Activated B cell treated with CpG ODN at 0.5 μM for 24 hours (primary cell): Measurements from ENCODE around the gene CD80. TPM values are rescaled to one million over a fixed set of nuclear protein-coding genes. Genes with fewer than 3 reads are reported as not detected.
"Not testable (repeated sequence)": the region's sequence is repeated elsewhere in the genome, so short reads cannot be mapped to it uniquely, and the experiment has no call there.

Experiments used
- ATAC-seq: fragments of 200-7000 bp; cut with Tn5 transposase; one replicate; pipeline ENCODE4 v1.10.0; 2021; ENCODE audit warnings: low read depth, mild to moderate bottlenecking, moderate library complexity
- CTCF ChIA-PET: fragments of 350-600 bp; sonication (Branson Sonifier 250); formaldehyde crosslinking; loops from one replicate; lab custom pipeline; 2021; ENCODE audit warnings: antibody characterized with exemption; lab: Charles Lee
- POLR2A ChIA-PET: fragments of 350-600 bp; sonication (Branson Sonifier 250); formaldehyde crosslinking; loops from one replicate; lab custom pipeline; 2021; ENCODE audit warnings: antibody characterized with exemption; lab: Charles Lee
- DNase-seq: peaks from one replicate; pipeline ENCODE4 v3.0.0; 2022
- H3K27ac Mint-ChIP-seq: one replicate; pipeline ENCODE4 v1.8.0; 2020; ENCODE audit warnings: mixed read lengths
- H3K27me3 Mint-ChIP-seq: one replicate; pipeline ENCODE4 v1.8.0; 2021; ENCODE audit warnings: mixed read lengths
- H3K36me3 Mint-ChIP-seq: one replicate; pipeline ENCODE4 v1.8.0; 2021; ENCODE audit warnings: low read depth, mixed read lengths
- H3K4me1 Mint-ChIP-seq: one replicate; pipeline ENCODE4 v1.8.0; 2021; ENCODE audit warnings: mixed read lengths
- H3K4me3 Mint-ChIP-seq: one replicate; pipeline ENCODE4 v1.8.0; 2020; ENCODE audit warnings: mild to moderate bottlenecking, mixed read lengths
- H3K9me3 Mint-ChIP-seq: one replicate; pipeline ENCODE4 v1.8.0; 2020; ENCODE audit warnings: mixed read lengths
- intact Hi-C: fragments of 100-400 bp; cut with micrococcal nuclease; formaldehyde crosslinking; loops from one replicate; pipeline ENCODE4 v1.15.1; 2024
- total RNA-seq: library from RNA; stranded (reverse); gene quantifications from 2 replicates; pipeline ENCODE4 v1.2.3, GENCODE V29; 2022
- TF ChIP-seq, protein P1 (sequence below): fragments of 200-600 bp; IDR thresholded peaks from one replicate; pipeline ENCODE4 v1.8.0; 2022; ENCODE audit warnings: antibody characterized with exemption, mild to moderate bottlenecking

CD80 gene
- total RNA-seq, 1 donor from 2014 or later: 88.1 TPM

DNA sequence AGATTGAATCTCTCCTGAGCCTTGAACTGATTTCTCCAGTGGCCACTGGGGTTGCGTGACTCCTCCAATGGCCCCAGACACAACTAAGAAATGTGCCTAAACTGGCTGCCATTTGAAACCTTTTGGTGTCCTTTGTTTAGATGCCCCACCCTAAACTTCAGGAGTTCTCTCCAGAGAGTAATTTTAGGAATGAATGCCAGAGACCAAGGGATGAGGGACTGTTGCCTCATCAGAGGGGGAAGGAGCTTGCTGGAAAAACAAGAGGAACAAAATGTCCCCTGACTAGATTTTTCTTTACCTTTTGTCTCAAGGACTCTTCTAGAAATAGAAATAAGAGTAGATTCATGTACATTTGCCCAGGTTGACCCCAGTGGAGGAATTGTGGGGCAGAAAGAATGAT, 11.8 kb upstream of the CD80 start:
- CTCF ChIA-PET: no interaction called here
- intact Hi-C loops: loop anchor here (10.0 kb wide), 1 partner anchor 774 kb away; the partner anchor contains the start of gene LRRC58
- Mint-ChIP-seq H3K4me1 (peaks cover 12% of the 10 kb centered on the region), H3K9me3 (no peaks in the 10 kb centered on the region), H3K4me3 (no peak overlapping the region), H3K36me3 (no peaks in the 10 kb centered on the region), H3K27me3 (no peaks in the 10 kb centered on the region), H3K27ac (no peak overlapping the region)
- ATAC-seq (no peak), DNase-seq (no peak)
- TF ChIP-seq, protein P1, sequence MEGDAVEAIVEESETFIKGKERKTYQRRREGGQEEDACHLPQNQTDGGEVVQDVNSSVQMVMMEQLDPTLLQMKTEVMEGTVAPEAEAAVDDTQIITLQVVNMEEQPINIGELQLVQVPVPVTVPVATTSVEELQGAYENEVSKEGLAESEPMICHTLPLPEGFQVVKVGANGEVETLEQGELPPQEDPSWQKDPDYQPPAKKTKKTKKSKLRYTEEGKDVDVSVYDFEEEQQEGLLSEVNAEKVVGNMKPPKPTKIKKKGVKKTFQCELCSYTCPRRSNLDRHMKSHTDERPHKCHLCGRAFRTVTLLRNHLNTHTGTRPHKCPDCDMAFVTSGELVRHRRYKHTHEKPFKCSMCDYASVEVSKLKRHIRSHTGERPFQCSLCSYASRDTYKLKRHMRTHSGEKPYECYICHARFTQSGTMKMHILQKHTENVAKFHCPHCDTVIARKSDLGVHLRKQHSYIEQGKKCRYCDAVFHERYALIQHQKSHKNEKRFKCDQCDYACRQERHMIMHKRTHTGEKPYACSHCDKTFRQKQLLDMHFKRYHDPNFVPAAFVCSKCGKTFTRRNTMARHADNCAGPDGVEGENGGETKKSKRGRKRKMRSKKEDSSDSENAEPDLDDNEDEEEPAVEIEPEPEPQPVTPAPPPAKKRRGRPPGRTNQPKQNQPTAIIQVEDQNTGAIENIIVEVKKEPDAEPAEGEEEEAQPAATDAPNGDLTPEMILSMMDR: no peak
- POLR2A ChIA-PET: interaction anchor here (2.8 kb wide), 1 partner anchor 9 kb away, joined by 15 read pairs; the partner anchor contains the start of gene ADPRH

DNA sequence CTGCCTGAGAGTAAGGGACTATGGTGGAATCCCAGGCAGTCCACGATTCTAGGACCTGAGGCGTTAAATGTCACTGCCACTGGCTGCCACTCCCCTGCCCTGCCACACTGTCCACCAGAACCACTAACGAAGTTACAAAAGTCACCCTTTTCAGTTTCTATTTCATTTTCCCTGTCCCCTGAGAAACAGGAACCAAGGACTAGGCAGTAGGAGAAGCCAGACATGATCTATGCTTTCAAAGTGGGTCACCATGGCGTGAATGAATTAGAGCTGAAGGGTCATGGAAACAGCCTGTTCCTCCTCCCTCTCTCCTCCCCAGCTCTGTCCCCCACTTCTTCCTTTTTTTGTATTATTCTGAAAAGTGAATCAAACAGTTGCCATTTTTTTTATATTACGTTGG, 10.8 kb upstream of the CD80 start:
- no peak overlapping the region for H3K27ac Mint-ChIP-seq

DNA sequence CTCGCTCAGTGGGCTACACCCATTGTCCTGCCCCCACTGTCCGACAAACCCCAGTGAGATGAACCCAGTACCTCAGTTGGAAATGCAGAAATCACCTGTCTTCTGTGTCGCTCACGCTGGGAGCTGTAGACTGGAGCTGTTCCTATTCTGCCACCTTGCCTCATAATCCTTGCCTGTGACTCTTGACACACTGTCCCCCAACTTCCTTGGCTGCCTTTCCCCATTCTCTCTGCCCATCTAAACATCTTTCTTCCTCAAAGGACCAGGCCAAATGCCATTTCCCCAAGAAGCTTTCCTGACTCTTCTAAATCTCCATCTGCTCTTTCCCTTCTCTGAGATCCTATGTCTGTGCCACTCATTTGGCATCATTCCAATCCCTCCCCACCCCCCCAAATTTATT, 9.7 kb upstream of the CD80 start:
- Mint-ChIP-seq H3K36me3 (no peaks in the 10 kb centered on the region), H3K9me3 (no peaks in the 10 kb centered on the region), H3K27ac (no peak overlapping the region), H3K4me1 (peaks cover 27% of the 10 kb centered on the region), H3K4me3 (no peak overlapping the region), H3K27me3 (no peaks in the 10 kb centered on the region)
- TF ChIP-seq, protein P1: no peak
- intact Hi-C loops: no loop called here
- ATAC-seq (no peak), DNase-seq (no peak)
- CTCF ChIA-PET: no interaction called here
- POLR2A ChIA-PET: interaction anchor here (1.4 to 2.8 kb wide), 2 partner anchors 11 to 13 kb away, joined by 4 to 15 read pairs; partner anchors contain the start of gene ADPRH

More for the DNA sequence above, 10.8 kb upstream of the CD80 start:
- CTCF ChIA-PET: no interaction called here
- DNase-seq (no peak), ATAC-seq (peak; percentile 25)
- Mint-ChIP-seq H3K27me3 (no peaks in the 10 kb centered on the region), H3K4me1 (peaks cover 19% of the 10 kb centered on the region), H3K9me3 (no peaks in the 10 kb centered on the region), H3K36me3 (no peaks in the 10 kb centered on the region), H3K4me3 (no peak overlapping the region)
- intact Hi-C loops: loop anchor here (1.0 to 10.0 kb wide), 2 partner anchors 10 to 775 kb away; partner anchors contain the start of gene LRRC58
- POLR2A ChIA-PET: interaction anchor here (1.4 to 2.8 kb wide), 2 partner anchors 10 to 12 kb away, joined by 4 to 15 read pairs; partner anchors contain the start of gene ADPRH
- TF ChIP-seq, protein P1: no peak

DNA sequence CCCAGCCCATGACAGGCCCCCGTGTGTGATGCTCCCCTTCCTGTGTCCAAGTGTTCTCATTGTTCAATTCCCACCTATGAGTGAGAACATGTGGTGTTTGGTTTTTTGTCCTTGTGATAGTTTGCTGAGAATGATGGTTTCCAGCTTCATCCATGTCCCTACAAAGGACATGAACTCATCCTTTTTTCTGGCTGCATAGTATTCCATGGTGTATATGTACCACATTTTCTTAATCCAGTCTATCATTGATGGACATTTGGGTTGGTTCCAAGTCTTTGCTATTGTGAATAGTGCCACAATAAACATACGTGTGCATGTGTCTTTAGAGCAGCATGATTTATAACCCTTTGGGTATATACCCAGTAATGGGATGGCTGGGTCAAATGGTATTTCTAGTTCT, 3.9 kb upstream of the CD80 start:
- H3K4me3 Mint-ChIP-seq, intact Hi-C loops, H3K27me3 Mint-ChIP-seq, DNase-seq, ATAC-seq, H3K9me3 Mint-ChIP-seq: not testable (repeated sequence)
- ChIA-PET POLR2A (interaction anchor here (0.6 to 2.2 kb wide), 12 partner anchors 10 to 241 kb away, joined by 3 to 40 read pairs (median 8); partner anchors contain the start of genes ADPRH, COX17, TIMMDC1 and TMEM39A), CTCF (interaction anchor here (2.1 kb wide), 1 partner anchor 17 kb away, joined by 12 read pairs; the partner anchor contains the start of gene ADPRH)
- H3K4me1 Mint-ChIP-seq: peaks cover 70% of the 10 kb centered on the region
- peaks cover 12% of the 10 kb centered on the region for H3K36me3 Mint-ChIP-seq
- peak overlapping the region; percentile 99 for H3K27ac Mint-ChIP-seq

DNA sequence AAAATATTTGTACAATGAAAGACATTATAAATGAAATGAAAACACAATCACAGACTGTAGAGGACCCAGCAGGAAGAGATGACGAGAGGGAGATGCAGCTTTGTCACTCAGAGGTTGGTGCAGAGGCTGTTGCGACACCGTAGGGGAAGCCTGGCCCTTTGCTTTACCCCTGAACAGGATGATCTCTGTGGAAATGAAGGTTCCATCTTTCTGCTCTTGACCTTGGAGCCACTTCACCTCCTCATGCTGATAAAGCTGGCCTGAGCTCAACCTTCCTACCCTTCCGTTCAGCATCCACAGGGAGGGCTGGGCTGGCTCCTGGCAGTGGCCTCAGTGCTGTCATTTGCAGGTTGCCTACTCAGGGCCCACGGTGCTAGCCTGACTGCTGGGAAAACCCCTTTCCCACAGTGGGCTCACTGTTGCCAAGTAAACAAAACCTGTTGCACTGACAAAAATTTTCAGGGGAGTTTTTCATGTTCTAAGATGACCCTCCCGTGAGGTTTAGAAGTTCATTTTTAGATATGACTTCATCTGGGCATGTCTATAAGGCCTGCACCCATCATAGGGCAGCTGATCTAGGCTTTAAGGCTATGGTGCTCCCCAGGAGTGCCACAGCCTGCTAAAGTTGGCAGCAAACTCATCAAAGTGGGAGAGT, 3.0 kb upstream of the CD80 start:
- POLR2A ChIA-PET: interaction anchor here (0.6 to 2.2 kb wide), 17 partner anchors 9 to 240 kb away, joined by 3 to 40 read pairs (median 4); partner anchors contain the start of genes ADPRH, COX17, TIMMDC1 and TMEM39A
- ATAC-seq: peak; percentile 76
- Mint-ChIP-seq H3K9me3 (no peaks in the 10 kb centered on the region), H3K4me3 (peak overlapping the region; percentile 87), H3K4me1 (peaks cover 78% of the 10 kb centered on the region), H3K27me3 (no peaks in the 10 kb centered on the region), H3K36me3 (peaks cover 20% of the 10 kb centered on the region), H3K27ac (peak overlapping the region; percentile 99)
- CTCF ChIA-PET: interaction anchor here (0.9 to 2.1 kb wide), 3 partner anchors 18 to 119 kb away, joined by 3 to 12 read pairs (median 4); partner anchors contain the start of gene ADPRH
- DNase-seq: peak; percentile 74
- TF ChIP-seq, protein P1: no peak
- intact Hi-C loops: loop anchor here (1.0 kb wide), 9 partner anchors 17 to 532 kb away; partner anchors contain the start of genes ADPRH, ARHGAP31, COX17 and GSK3B
